GM18502 (cell line): ENCODE measurements around the gene STOX1.
"Not testable (repeated sequence)": the region's sequence is repeated elsewhere in the genome, so short reads cannot be mapped to it uniquely, and the experiment has no call there.

Source experiments
- ATAC-seq: cut with Tn5 transposase; IDR thresholded peaks from one replicate; pipeline ENCODE4 v1.9.1; 2021; ENCODE audit warnings: mild to moderate bottlenecking; ENCODE audit not compliant: unreplicated experiment, poor library complexity

STOX1 gene

DNA sequence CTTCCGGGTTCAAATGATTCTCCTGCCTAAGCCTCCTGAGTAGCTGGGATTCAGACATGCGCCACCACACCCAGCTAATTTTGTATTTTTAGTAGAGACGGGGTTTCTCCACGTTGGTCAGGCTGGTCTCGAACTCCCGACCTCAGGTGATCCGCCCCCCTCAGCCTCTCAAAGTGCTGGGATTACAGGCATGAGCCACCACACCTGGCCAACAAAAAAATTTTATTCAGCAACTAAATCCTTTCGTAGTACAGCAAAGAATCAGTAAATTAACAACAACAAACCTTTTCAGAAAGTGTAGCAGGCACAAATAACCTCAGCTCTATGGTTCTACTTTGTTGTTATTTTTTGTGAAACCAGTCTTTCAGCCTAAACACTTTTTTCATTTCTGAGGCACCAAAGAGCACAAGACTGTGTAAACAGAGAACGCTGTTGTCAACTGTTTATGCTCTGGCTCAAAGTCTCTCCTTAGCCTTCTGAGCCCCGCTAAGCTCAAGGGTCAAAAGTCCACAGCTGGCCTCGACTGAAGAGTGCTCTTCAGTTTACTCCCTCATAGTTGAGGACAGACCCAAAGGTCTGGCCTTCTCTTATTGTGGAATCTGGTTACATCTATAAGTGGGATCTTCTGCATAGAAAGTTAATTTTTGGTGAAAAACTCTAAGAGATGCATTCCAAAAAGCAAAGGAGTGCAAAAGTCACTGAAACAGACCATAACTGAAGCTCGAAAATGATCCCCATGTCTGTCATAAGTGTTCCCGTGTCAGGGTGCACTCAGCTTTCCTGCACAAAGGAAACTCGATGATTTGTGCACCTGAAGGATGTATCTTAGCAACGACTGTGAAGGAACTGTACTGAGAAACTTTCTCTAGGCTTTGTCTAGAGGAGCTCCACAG lies 49.2 kb downstream of the STOX1 start:
- ATAC-seq = no peak

DNA sequence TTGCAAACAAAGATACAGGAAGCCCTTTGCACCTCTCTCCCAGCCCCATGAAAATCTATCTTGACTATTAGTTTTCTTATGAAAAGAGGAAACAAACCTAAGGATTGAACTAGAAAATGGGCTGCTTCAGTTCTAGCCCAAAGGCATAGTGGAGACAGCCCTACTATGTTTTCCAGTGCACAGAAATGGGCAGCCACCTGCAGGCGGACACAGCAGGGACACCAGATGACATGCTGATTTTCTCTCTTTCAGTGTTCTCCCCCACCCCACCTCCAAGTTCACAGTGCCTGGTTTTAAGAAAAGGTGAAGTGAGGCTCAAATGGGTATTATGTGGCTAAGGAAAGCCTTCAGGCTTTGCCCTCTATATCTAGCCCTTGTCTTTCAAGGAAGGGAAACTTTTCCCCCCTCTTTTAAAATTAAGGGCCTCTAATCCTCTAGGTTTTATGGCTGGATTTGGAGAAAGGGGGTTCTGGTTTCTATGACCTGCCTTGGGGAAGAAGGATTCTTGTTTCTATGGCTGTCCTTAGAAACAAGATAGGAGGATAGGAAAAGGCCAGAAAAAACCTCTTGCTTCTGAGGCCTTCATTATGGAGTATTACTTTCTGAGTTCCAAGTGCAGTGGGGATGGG lies 50.3 kb downstream of the STOX1 start:
- ATAC-seq = no peak

DNA sequence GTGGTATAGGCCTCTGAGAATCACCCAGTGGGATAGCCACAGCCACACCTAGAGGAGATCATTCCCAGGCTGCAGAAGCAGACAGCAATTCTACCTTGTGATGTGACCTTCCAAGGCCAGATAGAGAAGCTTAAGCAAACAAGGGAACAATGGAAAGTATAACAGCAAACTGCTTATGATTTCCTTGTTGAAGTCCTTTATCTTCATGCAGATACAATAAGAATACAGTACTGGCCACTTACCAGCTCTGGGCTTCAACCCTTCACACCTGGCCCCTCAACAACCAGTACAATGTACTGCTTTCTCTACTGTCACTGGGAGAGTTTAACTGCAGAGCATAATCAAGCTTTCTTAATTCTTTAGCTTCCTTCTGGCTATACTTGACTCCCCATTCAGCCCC lies 51.2 kb downstream of the STOX1 start:
- no peak for ATAC-seq

DNA sequence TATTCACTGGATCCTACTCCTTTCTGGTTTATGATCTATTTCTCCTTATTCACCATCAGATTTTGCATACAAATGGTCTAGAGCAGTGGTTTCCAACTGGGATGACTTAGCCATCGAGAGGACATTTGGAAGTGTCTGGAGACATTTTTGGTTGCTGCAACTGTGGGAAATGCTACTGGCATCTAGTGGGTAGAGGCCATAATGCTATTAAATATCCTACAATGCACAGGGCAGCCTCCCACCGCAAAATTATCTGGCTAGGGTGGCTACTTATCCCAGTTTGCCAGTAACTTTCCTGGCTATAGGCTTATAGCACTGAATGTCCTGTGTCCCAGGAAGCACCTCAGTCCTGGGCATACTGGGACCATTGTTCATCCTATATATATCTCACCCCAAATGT lies 52.3 kb downstream of the STOX1 start:
- ATAC-seq = no peak

DNA sequence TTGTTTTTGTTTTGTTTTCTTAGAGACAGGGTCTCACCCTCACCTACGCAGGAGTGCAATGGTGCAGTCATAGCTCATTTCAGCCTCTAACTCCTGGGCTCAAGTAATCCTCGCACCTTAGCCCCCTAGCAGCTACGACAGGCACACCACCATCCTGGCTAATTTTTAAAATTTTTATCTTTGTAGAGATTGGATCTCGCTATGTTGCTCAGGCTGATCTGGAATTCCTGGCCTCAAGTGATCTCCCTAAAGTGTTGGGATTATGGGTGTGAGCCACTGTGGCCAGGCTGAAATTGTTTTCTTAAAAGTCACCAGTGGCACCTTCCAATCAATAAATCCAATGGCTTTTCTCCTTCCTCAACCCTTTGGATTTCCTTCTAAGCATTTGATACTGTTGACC lies 52.9 kb downstream of the STOX1 start:
- no peak for ATAC-seq

DNA sequence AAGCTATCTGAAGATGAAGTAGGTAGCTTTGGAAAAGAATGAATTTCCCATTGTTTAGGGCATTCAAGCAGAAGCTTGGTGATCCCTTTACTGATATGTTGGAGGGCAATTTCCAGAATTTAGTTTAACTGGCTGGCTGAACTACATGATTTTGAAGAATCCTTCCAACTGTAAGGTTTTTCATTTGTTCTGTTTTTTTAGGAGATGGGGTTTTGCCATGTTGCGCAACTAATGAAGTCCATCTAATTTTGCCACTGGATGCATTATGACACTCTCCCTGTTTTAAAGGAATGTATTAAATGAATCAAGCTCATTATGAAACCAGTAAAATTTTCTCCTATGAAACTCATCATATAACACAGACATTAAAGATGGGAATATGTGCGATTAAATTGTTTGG lies 67.7 kb downstream of the STOX1 start:
- ATAC-seq = no peak

DNA sequence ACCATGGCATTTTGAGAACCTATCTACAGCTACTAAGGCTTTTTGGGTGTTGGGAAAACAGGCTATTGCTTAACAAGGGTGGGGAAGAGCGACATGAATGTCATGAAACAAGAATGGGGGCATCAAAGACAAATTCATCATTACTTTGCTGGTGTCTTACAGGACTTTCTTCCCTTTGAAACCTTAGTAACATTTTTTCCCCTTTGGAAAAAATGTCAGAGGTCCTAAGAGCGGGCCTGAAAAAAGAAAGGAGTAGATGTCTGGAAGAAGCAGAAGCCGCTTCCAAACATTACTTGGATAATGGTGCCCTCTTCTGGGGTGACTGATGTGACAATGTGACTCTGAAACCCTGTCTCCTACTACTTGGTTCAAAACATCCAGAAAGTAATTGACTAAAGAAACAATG lies 70.0 kb downstream of the STOX1 start:
- ATAC-seq = no peak

DNA sequence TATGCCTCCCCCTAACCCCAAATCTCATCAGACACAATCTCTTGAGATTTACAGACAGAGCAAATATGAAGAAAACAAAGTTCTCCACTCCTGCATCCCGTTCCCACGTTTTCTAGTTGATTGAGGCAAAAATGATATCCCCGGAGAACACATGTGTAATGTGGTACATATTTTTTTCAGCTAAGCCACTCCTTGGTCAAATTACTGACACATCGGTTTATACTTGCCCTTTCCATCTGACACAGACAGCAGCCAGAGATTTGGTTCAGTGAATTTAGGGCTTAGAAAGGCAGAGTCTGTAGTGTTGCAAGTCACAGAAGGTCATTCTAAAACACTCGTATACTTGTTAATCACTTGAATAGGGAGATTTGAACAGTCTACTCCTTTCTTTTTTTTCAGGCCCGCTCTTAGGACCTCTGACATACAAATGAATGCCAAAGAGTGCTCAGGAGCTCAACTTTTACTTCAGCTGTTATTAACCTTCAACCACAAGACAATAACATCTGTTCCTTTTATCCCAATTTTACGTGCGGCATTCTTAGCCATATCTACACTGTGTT lies 71.9 kb downstream of the STOX1 start:
- no peak for ATAC-seq

DNA sequence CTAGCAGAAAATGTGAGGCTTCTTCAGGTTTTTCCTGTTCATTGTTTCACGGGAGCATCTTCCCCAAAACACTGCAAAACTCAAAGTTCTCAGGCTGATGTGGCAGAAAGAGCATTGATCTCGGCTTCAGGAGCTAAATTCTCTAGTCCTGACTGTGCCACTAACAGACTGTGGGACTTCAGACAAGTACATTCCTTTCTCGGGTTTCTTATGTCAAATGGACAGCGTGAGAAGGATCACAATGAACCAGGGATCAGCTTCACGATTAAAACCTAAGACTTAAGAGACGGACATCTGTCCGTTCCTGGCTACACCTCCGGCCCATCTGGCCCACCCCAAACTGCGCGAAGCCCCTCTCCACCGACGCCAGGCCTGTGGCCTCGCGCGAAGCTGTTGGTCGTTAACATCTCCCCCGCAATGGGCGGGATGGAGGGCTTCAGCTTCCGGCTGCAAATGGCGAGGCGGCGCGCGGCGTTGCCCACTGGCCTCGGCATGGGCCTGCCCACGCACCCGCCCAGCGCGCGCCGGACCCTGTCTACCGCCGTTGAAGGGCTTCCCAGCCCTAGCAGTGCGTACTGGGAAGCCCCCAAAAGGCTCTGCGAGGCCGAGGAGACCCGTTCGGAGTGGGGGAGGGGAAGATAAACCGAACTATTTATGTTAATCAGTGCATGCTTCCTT lies 73.2 kb downstream of the STOX1 start:
- peak; percentile 45 for ATAC-seq

DNA sequence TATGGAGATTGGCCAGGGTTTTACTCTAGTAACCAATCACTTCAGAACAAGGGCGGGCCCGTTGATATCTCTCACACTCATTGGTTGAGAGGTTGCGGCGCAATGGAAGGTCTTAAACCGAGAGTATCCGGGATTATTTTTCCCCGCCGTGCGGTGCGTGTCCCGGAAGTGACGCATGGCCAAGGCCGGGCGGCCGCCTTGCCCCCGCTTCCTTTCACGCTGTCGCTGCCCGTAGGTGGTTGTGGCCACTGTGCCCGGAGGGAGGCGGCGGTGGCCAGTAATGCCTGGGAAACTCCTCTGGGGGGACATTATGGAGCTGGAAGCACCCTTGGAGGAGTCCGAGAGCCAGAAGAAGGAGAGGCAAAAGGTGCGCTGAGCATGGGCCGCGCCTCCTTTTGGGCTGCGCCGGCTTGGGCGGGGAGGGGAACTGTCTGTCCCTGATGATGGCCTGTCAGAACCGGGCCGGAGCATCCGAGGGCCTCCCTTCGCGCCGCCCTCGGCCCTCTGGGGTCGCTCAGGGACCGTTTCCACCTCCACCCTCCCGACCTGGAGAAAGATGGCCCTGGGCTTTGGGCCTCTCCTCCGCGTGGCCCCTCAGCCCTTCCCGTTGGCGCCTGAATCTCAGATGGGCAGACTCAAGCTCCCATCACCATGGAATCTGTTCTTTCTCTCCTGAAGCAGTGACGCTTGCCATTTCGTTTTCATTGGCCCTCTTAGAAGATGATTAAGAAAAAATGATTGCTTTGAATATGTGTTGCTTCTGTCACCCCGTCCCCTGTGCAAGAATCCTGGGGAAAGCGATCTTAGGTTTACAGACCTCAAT lies 74.0 kb downstream of the STOX1 start, which contains the start of gene DDX50:
TSS of gene DDX50 (plus strand) at position 211 of the 823 bp plus-strand sequence. CDS start at position 281, 70 bp downstream.
- peak; percentile 98 for ATAC-seq

DNA sequence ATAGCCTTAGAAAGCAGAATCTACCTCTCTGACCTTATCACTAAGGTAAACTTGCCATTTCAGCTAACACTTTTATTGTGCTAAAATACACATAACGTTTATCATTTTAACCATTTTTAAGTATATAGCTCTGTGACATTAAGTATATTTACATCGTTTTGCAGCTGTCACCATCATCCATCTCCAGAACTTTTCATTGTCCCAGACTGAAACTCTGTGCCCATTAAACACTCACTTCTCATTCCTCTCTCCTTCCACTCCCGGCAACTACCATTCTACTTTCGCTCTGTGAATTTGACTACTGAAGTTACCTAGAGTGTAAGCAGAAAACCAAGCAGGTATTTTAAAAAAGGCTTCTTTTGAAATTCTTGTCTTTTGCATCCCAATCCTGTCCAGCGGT lies 75.1 kb downstream of the STOX1 start:
- ATAC-seq = no peak

DNA sequence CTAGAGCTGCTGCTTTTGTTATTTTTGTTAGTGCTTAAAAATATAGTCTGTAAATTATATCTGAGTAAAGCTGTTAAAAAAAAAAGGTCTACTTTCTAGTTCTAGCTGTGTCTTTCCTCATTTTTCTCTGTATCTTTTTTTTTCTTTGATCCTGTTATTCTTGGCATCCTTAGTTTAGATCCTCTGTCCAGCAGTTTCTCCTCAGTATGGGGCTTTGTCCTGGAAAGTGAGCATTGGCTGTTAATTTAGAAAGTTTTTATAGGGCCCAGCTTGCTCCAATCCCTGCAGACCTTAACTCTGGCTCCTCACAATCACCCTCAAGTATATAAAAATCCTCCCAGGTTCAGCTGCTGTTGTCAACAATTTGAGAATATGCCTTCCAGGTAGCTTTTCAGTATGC lies 97.3 kb downstream of the STOX1 start:
- ATAC-seq = no peak

DNA sequence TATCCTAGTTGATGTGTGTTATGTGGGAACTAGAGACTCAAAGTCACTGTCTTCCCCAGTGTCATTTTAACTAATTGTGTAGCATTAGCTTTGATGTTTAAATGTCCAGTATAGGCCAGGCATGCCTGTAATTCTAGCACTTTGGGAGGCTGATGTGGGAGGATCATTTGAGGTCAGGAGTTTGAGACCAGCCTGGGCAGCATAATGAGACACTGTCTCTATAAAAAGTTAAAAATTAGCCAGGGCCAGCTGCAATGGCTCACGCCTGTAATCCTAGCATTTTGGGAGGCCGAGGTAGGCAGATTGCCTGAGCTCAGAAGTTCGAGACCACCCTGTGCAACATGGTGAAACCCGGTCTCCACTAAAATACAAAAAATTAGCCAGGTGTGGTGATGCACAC lies 98.2 kb downstream of the STOX1 start:
- no peak for ATAC-seq

DNA sequence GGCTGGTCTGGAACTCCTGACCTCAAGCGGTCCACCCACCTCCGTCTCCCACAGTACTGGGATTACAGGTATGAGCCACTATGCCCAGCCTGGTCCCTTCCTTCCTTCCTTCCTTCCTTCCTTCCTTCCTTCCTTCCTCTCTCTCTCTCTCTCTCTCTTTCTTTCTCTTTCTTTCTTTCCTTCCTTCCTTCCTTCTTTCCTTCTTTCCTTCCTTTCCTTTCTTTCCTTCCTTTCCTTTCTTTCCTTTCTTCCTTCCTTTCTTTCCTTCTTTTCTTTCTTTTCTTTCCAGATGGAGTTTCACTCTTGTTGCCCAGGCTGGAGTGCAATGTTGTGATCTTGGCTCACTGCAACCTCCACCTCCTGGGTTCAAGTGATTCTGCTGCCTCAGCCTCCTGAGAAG lies 101.8 kb downstream of the STOX1 start:
- ATAC-seq = not testable (repeated sequence)

DNA sequence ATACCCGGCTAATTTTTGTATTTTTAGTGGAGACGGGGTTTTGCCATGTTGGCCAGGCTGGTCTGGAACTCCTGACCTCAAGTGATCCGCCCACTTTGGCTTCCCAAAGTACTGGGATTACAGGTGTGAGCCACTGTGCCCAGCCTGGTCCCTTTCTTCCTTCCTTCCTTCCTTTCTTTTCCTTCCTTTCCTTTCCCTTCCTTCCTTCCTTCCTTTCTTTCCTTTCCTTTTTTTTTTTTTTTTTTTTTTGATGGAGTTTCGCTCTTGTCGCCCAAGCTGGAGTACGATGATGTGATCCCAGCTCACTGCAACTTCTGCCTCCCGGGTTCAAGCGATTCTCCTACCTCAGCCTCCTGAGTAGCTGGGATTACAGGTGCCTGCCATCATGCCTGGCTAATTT lies 102.6 kb downstream of the STOX1 start:
- ATAC-seq = not testable (repeated sequence)

DNA sequence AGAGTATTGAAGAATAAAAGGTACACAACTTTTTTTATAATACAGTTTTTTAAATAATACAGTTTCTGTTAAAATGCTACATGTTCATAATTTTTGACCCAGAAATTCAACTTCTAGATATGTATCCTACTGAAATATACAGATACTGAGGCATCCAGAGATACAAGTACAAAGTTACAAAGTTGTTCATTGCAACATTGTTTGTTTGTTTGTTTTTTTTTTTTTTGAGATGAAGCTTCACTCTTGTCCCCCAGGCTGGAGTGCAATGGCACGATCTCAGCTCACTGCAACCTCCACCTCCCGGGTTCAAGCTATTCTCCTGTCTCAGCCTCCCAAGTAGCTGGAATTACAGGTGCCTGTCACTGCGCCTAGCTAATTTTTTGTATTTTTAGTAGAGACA lies 105.5 kb downstream of the STOX1 start:
- not testable (repeated sequence) for ATAC-seq

DNA sequence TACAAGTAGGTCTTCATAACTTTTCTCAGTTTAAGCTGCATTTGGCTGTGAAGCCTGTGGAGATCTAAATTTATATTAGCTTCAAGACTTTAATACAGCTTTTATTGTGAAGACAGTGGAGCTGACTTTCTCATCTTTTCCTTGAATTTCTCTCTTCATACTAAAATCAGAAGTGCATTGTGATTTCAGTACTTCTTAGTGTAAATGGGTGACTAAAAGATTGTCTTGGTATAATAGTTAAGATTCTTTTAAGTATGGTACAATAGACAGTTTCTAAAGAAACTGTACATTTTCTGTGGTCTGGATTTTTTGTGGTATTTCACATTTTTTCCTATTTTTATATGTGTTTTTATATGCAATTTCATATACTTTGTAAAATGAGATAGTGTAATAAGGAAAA lies 107.7 kb downstream of the STOX1 start:
- ATAC-seq = no peak

DNA sequence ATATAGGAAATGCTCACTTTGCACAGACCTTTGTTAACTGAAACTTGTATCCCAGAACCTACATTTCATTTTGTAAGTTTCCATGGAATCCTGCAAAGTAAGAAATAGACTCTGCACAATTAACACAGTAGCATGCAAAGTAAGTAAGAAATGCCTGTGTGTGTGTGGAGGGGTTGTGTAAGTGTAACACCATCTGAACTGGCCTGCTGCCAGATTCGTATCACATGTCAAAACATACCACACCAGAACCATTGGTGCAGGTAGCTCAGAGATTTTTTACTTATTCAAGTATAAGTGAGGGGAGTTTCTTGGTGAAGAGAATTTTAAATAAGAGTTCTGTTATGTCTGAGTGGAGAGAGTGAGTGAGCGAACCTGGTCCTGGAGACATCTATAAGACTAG lies 110.8 kb downstream of the STOX1 start:
- no peak for ATAC-seq

DNA sequence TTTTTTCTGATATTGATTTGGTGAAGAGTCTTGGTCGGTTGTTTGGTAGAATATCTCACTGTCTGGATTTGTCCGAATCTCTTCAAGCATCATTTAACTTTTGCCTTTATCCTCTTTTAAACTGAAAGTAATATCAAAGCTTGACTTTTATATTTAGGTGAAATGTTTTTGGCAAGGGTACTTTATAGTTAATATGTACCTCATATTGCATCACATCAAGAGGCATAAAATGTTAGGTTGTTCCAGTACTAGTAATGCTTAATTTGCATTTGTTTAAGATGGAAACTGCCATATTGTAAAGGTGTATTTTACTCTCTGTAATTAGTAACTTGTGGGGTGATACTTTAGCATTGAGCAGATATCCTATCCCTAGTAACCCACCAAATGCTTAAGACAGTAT lies 111.6 kb downstream of the STOX1 start:
- ATAC-seq = no peak

DNA sequence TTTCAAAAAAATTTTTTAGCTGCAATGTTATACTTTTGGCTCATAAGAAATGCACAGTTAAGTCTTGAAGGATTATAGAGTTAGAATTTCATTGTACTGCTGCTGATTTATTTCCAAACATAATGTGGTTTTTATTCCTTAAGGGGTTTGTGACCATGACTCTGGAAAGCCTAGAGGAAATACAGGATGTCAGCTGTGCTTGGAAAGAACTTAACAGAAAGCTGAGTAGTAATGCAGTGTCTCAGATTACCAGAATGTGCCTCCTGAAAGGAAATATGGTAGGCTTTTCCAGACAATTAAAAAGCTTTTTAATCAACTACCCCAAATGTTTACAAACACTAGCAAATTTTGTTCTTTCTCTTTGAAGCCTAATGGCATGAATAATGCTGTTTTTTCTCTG lies 113.6 kb downstream of the STOX1 start:
- not testable (repeated sequence) for ATAC-seq
